Large intestine (tissue), 3 donors: ENCODE results near the gene LHFPL6. TPM values are rescaled to one million over a fixed set of nuclear protein-coding genes. Genes with fewer than 3 reads are reported as not detected.

Experiments
- DNase-seq, 2 donors: peaks; one replicate each; pipeline versions ENCODE4 v3.0.0 to v3.0.0-alpha.2; 2013
- H3K27ac ChIP-seq: one replicate; pipeline ENCODE4 v1.5.1; 2013; ENCODE audit warnings: low read length
- H3K27me3 ChIP-seq: 2 replicates; pipeline ENCODE4 v1.6.1; 2013; ENCODE audit warnings: low read length; ENCODE audit not compliant: control insufficient read depth, insufficient read depth
- H3K36me3 ChIP-seq: 2 replicates; pipeline ENCODE4 v1.6.1; 2013; ENCODE audit warnings: low read length; ENCODE audit not compliant: control insufficient read depth, insufficient read depth
- H3K4me1 ChIP-seq: one replicate; pipeline ENCODE4 v1.6.1; 2013; ENCODE audit warnings: low read length; ENCODE audit not compliant: control insufficient read depth, insufficient read depth
- H3K4me3 ChIP-seq: one replicate; pipeline ENCODE4 v1.5.1; 2013; ENCODE audit warnings: low read length
- H3K9me3 ChIP-seq: one replicate; pipeline ENCODE4 v1.6.1; 2013; ENCODE audit warnings: mild to moderate bottlenecking, low read depth, low read length, moderate library complexity; ENCODE audit not compliant: control insufficient read depth
- WGBS: methylation state at CpG from one replicate; pipeline ENCODE4 v1.1.5; 2013; ENCODE audit warnings: low lambda C conversion rate; ENCODE audit not compliant: insufficient coverage; 5-methylcytosine and 5-hydroxymethylcytosine counted together
- polyA plus RNA-seq: library from polyadenylated mRNA; unstranded; fragments of 120-200 nt; gene quantifications from one replicate; pipeline ENCODE4 v1.2.1, GENCODE V29; 2013

The LHFPL6 gene
- polyA plus RNA-seq, 1 donor, result 22.6 TPM

GRCh38 chr13:39499604-39500003 lies 103.4 kb downstream of the LHFPL6 start:
- H3K36me3 ChIP-seq, result no peaks in the 10 kb centered on the region
- H3K27me3 ChIP-seq, result no peaks in the 10 kb centered on the region
- H3K9me3 ChIP-seq, result no peaks in the 10 kb centered on the region
- DNase-seq, result no peak
- no peaks in the 10 kb centered on the region for H3K4me1 ChIP-seq
- no peak overlapping the region for H3K27ac ChIP-seq
- WGBS, result no CpG with 5 or more reads among the region's 3 CpGs
- H3K4me3 ChIP-seq, result no peak overlapping the region

GRCh38 chr13:39498471-39499114 lies 104.4 kb downstream of the LHFPL6 start:
- DNase-seq, result no peak
- Histone ChIP-seq H3K4me3 (no peak overlapping the region), H3K9me3 (no peaks in the 10 kb centered on the region), H3K4me1 (no peaks in the 10 kb centered on the region), H3K27me3 (no peaks in the 10 kb centered on the region), H3K36me3 (no peaks in the 10 kb centered on the region), H3K27ac (no peak overlapping the region)
- WGBS, result 72% methylated on average over 4 of the region's 9 CpGs

DNA sequence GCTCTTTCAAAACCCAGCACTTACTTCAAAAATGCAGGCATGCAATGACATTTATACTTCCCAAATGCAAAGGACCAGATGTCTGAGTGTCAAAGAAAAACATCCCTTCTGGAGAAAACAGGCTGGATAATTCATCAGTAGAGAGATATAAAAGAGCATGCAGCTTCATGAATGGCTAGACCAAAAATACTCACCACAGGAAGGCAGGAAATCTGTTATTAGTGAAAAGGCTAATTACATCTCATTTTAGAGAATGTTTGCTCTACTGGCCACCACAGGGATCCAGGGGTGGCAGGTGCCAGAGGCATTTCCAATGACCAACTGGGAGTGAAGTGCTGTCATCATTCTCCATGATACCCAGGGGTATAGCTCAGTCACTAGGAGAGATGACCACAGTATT lies 106.5 kb downstream of the LHFPL6 start:
- H3K27ac ChIP-seq, result no peak overlapping the region
- no peak for DNase-seq
- no peaks in the 10 kb centered on the region for H3K27me3 ChIP-seq
- no peak overlapping the region for H3K4me3 ChIP-seq
- no peaks in the 10 kb centered on the region for H3K4me1 ChIP-seq
- H3K9me3 ChIP-seq, result no peaks in the 10 kb centered on the region
- H3K36me3 ChIP-seq, result no peaks in the 10 kb centered on the region

DNA sequence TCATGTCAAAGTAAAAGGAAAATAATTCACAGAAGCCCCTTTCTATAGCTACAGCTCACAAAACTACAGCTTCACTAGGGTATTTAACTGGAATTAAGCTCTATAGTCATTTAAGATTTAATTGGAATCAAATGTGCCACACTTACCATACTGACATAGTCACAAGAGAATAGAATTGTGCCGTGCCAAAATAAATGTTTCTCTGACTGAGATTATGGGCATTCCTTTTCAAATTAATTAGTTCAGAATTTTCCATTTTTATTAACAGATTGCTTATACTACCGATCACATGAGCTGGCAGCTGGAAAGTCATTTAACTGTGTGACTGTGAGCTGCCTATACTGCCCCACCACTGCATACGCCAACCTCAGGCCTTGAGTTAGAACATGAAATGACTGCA lies 108.4 kb downstream of the LHFPL6 start:
- Histone ChIP-seq H3K4me3 (no peak overlapping the region), H3K9me3 (no peaks in the 10 kb centered on the region), H3K27me3 (no peaks in the 10 kb centered on the region), H3K27ac (no peak overlapping the region), H3K36me3 (no peaks in the 10 kb centered on the region), H3K4me1 (no peaks in the 10 kb centered on the region)
- no peak for DNase-seq
- 89% methylated on average over 1 of the region's 3 CpGs for WGBS

- WGBS, result no CpG with 5 or more reads among the region's 3 CpGs
Measured at GRCh38 chr13:39494006-39494405, 109.0 kb downstream of the LHFPL6 start.

GRCh38 chr13:39490136-39490535 lies 112.9 kb downstream of the LHFPL6 start:
- Histone ChIP-seq H3K4me1 (no peaks in the 10 kb centered on the region), H3K27me3 (no peaks in the 10 kb centered on the region), H3K4me3 (no peak overlapping the region), H3K27ac (no peak overlapping the region), H3K9me3 (no peaks in the 10 kb centered on the region), H3K36me3 (no peaks in the 10 kb centered on the region)
- 28% methylated on average over 2 of the region's 6 CpGs for WGBS
- no peak for DNase-seq

More at GRCh38 chr13:39494006-39494405, 109.0 kb downstream of the LHFPL6 start:
- H3K27me3 ChIP-seq, result no peaks in the 10 kb centered on the region
- no peaks in the 10 kb centered on the region for H3K4me1 ChIP-seq
- no peaks in the 10 kb centered on the region for H3K9me3 ChIP-seq
- H3K36me3 ChIP-seq, result no peaks in the 10 kb centered on the region
- DNase-seq, result no peak
- H3K27ac ChIP-seq, result no peak overlapping the region
- H3K4me3 ChIP-seq, result no peak overlapping the region

GRCh38 chr13:39486758-39487157 lies 116.2 kb downstream of the LHFPL6 start:
- Histone ChIP-seq H3K27me3 (no peaks in the 10 kb centered on the region), H3K27ac (no peak overlapping the region), H3K4me1 (no peaks in the 10 kb centered on the region), H3K9me3 (no peaks in the 10 kb centered on the region), H3K36me3 (no peaks in the 10 kb centered on the region), H3K4me3 (no peak overlapping the region)
- no peak for DNase-seq

GRCh38 chr13:39485314-39485700 lies 117.7 kb downstream of the LHFPL6 start:
- H3K36me3 ChIP-seq, result no peaks in the 10 kb centered on the region
- no peaks in the 10 kb centered on the region for H3K4me1 ChIP-seq

DNA sequence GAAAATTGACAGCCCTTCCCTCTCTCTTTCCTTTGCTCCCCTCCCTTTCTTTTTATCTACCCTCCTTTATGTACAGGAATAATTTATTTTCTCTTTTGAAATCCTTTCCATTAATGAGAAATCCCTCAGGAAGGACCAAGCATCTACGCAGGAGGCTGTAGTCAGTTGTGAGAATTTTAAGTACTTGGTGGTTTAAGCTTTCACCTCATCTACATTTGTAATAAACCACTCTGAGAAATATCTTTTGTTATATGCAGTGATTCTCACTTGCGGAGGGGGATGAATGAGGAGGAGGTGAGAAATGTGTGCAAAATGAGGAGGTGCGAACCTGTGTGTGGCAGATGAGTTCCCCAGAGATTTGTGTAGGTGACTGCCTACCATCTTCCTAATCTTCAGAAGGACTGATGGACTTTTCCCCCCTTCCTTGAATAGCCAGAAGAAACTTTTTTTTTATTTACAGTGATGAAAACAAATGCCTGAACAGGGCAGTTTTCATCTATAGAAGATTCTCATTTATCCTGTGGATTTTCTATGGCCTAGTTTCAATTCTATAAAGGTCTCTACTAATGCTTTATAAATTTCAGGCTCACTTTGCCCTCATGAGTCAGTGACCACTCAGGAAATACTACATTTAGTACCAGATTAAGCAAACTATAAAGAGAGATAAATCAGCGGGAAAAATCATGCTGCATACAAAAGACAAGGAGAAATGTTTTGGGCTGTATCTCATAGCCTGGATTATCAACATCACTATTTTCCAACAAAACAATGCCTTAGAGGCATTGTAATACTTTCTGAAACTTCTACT lies 118.3 kb downstream of the LHFPL6 start:
- Histone ChIP-seq H3K4me3 (no peak overlapping the region), H3K27me3 (no peaks in the 10 kb centered on the region), H3K27ac (no peak overlapping the region), H3K9me3 (no peaks in the 10 kb centered on the region), H3K4me1 (no peaks in the 10 kb centered on the region), H3K36me3 (no peaks in the 10 kb centered on the region)
- 92% methylated on average over 2 of the region's 4 CpGs for WGBS
- DNase-seq, result no peak

More at GRCh38 chr13:39485314-39485700, 117.7 kb downstream of the LHFPL6 start:
- H3K4me3 ChIP-seq, result no peak overlapping the region
- no peaks in the 10 kb centered on the region for H3K27me3 ChIP-seq
- DNase-seq, result no peak
- H3K27ac ChIP-seq, result no peak overlapping the region
- H3K9me3 ChIP-seq, result no peaks in the 10 kb centered on the region

DNA sequence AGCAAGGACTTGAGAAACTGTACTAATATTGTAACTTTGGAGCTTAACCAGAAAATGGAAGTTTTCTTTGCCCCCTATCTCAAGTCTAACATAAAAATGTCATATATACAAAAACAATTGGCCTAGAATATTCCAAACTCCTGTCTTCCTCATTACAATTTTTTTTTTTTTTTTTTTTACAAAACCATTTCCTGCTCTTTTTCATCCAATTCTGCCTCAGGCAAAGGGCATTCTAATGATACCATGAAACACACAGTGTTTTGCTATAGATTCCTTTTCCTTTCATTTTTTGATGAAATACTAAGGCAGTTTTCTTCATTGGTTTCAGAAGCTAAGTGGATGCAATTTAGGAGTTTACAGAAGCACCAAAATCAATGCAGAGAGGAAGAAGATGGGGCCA lies 119.7 kb downstream of the LHFPL6 start:
- H3K9me3 ChIP-seq, result no peaks in the 10 kb centered on the region
- no peak overlapping the region for H3K4me3 ChIP-seq

GRCh38 chr13:39481491-39481890 lies 121.5 kb downstream of the LHFPL6 start:
- no CpG with 5 or more reads among the region's 3 CpGs for WGBS
- Histone ChIP-seq H3K27ac (no peak overlapping the region), H3K27me3 (no peaks in the 10 kb centered on the region), H3K4me1 (no peaks in the 10 kb centered on the region), H3K36me3 (no peaks in the 10 kb centered on the region), H3K9me3 (no peaks in the 10 kb centered on the region), H3K4me3 (no peak overlapping the region)
- DNase-seq, result no peak

More for the DNA sequence above, 119.7 kb downstream of the LHFPL6 start:
- H3K4me1 ChIP-seq, result no peaks in the 10 kb centered on the region
- H3K36me3 ChIP-seq, result no peaks in the 10 kb centered on the region
- H3K27me3 ChIP-seq, result no peaks in the 10 kb centered on the region
- no peak overlapping the region for H3K27ac ChIP-seq
- no peak for DNase-seq
